DMS 273 (cell line): Measurements from ENCODE around the gene HFM1.

ENCODE experiments used
- DNase-seq: peaks from one replicate; lab custom pipeline; 2025; ENCODE audit not compliant: unreplicated experiment; lab: John Stamatoyannopoulos, UW

Gene HFM1

DNA sequence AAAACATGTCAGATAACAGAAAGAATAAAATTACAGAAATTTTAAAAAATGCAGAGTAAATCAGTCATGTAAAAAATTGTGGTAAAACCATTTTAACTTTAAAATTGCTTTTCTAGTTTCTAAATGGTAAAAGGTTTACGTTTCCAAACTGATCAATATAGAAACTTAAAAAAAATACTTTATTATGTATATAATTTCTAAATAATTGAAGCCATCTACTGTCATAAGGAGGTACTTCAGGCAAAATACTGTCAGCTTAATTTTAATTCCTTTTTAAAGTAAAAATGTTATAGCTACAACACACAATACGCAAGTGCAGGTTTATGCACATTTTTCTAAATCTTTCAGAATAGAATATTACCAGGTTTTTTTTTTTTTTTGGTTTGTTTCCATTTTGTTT is 159.9 kb downstream of the HFM1 start:
- DNase-seq: no peak

GRCh38 chr1:91243171-91243570 is 161.5 kb downstream of the HFM1 start:
- no peak for DNase-seq

- DNase-seq: no peak
These were observed 170.5 kb downstream of the HFM1 start for GRCh38 chr1:91234181-91234580.

DNA sequence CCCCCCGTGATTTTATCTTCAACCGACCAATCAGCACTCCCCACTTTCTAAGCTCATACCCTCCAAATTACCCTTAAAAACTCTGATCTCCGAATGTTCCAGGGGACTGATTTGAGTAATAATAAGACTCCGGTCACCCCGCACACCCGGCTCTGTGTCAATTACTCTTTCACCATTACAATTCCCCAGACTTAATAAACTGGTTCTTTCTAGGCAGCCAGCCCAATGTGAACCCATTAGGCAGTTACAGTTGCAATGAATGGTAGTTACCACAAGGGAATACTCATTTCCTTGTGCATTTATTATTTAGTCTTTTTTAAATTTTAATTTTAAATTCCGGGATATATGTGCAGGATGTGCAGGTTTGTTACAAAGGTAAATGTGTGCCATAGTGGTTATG is 177.9 kb downstream of the HFM1 start:
- no peak for DNase-seq

DNA sequence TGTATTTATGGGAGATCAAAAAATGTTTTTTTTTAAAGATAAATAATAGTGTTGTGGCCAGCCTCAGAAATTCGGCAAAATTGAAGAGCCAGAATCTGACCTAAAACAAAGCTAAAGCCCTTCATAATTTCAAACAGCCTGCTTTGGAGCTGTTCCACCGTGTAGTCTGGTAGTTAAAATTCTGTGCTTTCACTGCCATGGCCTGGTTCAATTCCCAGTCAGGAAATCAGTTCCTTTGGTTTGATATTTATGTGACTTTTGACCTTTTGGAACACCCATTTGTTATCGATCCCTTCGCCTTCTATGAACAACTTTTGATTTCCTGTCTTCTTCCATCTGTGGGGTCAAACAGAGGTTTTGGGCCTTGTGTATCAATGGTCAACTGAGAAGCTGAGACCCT is 179.8 kb downstream of the HFM1 start:
- DNase-seq: no peak

DNA sequence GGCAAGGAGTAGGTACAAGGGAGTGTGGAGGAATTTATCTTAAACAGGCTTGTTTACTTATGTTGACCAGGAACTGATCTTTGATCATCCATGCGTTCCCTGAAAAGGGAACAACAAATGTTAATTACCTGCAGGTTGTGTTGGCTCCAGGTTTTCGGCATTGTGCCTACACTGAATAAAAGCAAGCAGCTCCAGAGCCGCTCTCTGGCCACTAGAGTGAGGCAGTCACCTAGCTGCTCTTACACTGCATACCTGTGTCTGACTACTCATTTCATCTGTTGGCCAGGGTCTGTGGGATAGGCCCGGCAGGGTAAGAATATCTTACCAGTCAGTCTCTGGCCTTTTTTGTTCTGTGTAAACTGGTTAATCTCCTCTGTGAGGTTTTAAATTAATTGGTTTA is 183.6 kb downstream of the HFM1 start:
- no peak for DNase-seq

DNA sequence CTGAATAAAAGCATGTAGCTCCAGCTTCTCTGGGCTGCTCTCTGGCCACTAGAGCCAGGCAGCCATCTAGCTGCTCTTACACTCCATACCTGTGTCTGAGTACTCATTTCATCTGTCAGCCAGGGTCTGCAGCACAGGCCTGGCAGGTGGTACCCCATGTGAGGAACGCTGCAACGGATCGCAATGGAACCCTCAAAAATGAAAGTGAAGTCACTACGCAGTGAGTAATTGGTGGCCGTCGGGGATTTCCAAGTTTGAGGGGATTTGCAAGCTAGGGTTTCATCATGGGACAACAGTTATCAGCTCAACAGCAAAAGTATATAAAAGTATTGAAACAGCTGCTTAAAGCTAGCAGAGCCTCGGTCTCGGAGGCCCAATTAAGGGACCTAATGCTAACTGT is 186.7 kb downstream of the HFM1 start:
- no peak for DNase-seq
